Right lobe of liver (tissue), 6 donors: Measurements from ENCODE around the gene TFPT. TPM values are rescaled to one million over a fixed set of nuclear protein-coding genes. Genes with fewer than 3 reads are reported as not detected.

Experiments used
- ATAC-seq, 4 donors: fragments of 200-7000 bp; cut with Tn5 transposase; one replicate each; pipeline ENCODE4 v1.9.1; 2020; ENCODE audit warnings: mild to moderate bottlenecking in 4 of 4, moderate library complexity in 4 of 4
- DNase-seq, 3 donors: peaks; one replicate each; pipeline ENCODE4 v3.0.0-alpha.2; 2020
- H3K27ac ChIP-seq, 3 donors: fragments of 200-600 bp; one replicate each; pipeline ENCODE4 v1.8.0; 2022
- H3K27me3 ChIP-seq, 2 donors: fragments of 200-600 bp; one replicate each; pipeline ENCODE4 v1.8.0; 2022
- H3K36me3 ChIP-seq, 4 donors: fragments of 200-600 bp; sonication (generic) in 1 of 4; one replicate each; pipeline versions ENCODE4 v1.5.1 to v1.8.0; 2017 to 2022; ENCODE audit warnings: control low read depth in 1 of 4
- H3K4me1 ChIP-seq, 4 donors: fragments of 200-600 bp; sonication (generic) in 1 of 4; one replicate each; pipeline versions ENCODE4 v1.5.1 to v1.8.0; 2017 to 2022; ENCODE audit warnings: control low read depth in 1 of 4
- H3K4me3 ChIP-seq, 3 donors: fragments of 200-600 bp; one replicate each; pipeline ENCODE4 v1.8.0; 2022
- H3K9me3 ChIP-seq, 4 donors: fragments of 200-600 bp; sonication (generic) in 1 of 4; one replicate each; pipeline versions ENCODE4 v1.5.1 to v1.8.0; 2017 to 2022; ENCODE audit warnings: control low read depth in 1 of 4
- CTCF ChIP-seq, 4 donors: fragments of 200-600 bp in 3 of 4; fragments of 450-650 bp in 1 of 4; IDR thresholded peaks; one replicate each; pipeline versions ENCODE4 v1.5.1 to v1.8.0; 2016 to 2022; ENCODE audit warnings: antibody characterized with exemption in 4 of 4, mild to moderate bottlenecking in 2 of 4
- POLR2A ChIP-seq: fragments of 450-650 bp; IDR thresholded peaks from one replicate; pipeline ENCODE4 v1.6.1; 2017; ENCODE audit warnings: antibody characterized with exemption, mild to moderate bottlenecking
- WGBS: methylation state at CpG from one replicate; pipeline ENCODE4 v1.1.6; 2018; ENCODE audit warnings: low coverage, low lambda C conversion rate; ENCODE audit not compliant: insufficient coverage; ENCODE audit errors: missing lambda C conversion rate; 5-methylcytosine and 5-hydroxymethylcytosine counted together
- intact Hi-C, 2 donors: fragments of 100-400 bp; cut with DNase I; formaldehyde crosslinking; loops; one replicate each; pipeline versions ENCODE4 v1.11.2 to v1.14.1; 2022
- total RNA-seq, 6 experiments: library from RNA; depleted of rRNA in 2 of 6; stranded (reverse); fragments of >200 nt in 2 of 6; fragmentation: NEBNext Ultra II Directional in 3 of 6; extraction: Animal tissue kit (Norgen Biotek cat#: 25700) in 3 of 6; gene quantifications; one replicate each; pipeline versions ENCODE4 v1.1.0 to v1.2.4, GENCODE V29; 2016 to 2023
- donor health status: DM: no; HTN: yes; CAD: no.
- donor health status: DM: no; HTN: no; CAD: no.
- donor health status: DM: no; HTN: no; CAD: no.
- donor health status: DM: no; HTN: yes; CAD: no.
- donor health status: DM: no; HTN: yes; CAD: no.

TFPT gene
- total RNA-seq, 6 experiments from 2014 or later = 3.5 to 8.2 (median 5.7) TPM

GRCh38 chr19:54128796-54129616 lies 13.5 kb upstream of the TFPT start:
- intact Hi-C loops = no loop called here
- peaks cover 0 to 64% (median 23%) of the 10 kb centered on the region in 4 donors for H3K36me3 ChIP-seq
- no peak overlapping the region for H3K27ac ChIP-seq
- H3K4me1 ChIP-seq = no peaks in the 10 kb centered on the region
- no peak for DNase-seq
- no peaks in the 10 kb centered on the region for H3K27me3 ChIP-seq
- peak in 1 of 4 donors; percentile 6 for ATAC-seq
- H3K4me3 ChIP-seq = no peak overlapping the region
- TF ChIP-seq POLR2A (no peak), CTCF (IDR thresholded peaks at IDR 0.05) (no peak)
- no peaks in the 10 kb centered on the region for H3K9me3 ChIP-seq
- 80% methylated on average over 2 of the region's 41 CpGs for WGBS

GRCh38 chr19:54128441-54128725 lies 12.9 kb upstream of the TFPT start:
- Histone ChIP-seq H3K4me1 (no peaks in the 10 kb centered on the region), H3K27me3 (no peaks in the 10 kb centered on the region), H3K9me3 (no peaks in the 10 kb centered on the region), H3K27ac (no peak overlapping the region), H3K4me3 (no peak overlapping the region), H3K36me3 (peaks cover 0 to 70% (median 26%) of the 10 kb centered on the region in 4 donors)
- DNase-seq (no peak), ATAC-seq (no peak)
- TF ChIP-seq POLR2A = no peak
- TF ChIP-seq CTCF (IDR thresholded peaks at IDR 0.05) = no peak
- 83% methylated on average over 12 of the region's 20 CpGs for WGBS
- intact Hi-C loops = no loop called here

- intact Hi-C loops = no loop called here
- 87% methylated on average over 10 of the region's 44 CpGs for WGBS
- no peak for TF ChIP-seq CTCF (IDR thresholded peaks at IDR 0.05)
- TF ChIP-seq POLR2A = no peak
These were observed 12.4 kb upstream of the TFPT start for GRCh38 chr19:54127688-54128440.

GRCh38 chr19:54125713-54126112 lies 10.3 kb upstream of the TFPT start:
- WGBS = no CpG with 5 or more reads among the region's 9 CpGs
- H3K4me3 ChIP-seq = no peak overlapping the region
- intact Hi-C loops = no loop called here
- H3K27me3 ChIP-seq = no peaks in the 10 kb centered on the region
- TF ChIP-seq CTCF (IDR thresholded peaks at IDR 0.05) = no peak
- no peak for TF ChIP-seq POLR2A
- H3K4me1 ChIP-seq = no peaks in the 10 kb centered on the region
- H3K27ac ChIP-seq = no peak overlapping the region
- ATAC-seq = no peak
- no peaks in the 10 kb centered on the region for H3K9me3 ChIP-seq
- no peak for DNase-seq
- peaks cover 0 to 74% (median 27%) of the 10 kb centered on the region in 4 donors for H3K36me3 ChIP-seq

More at GRCh38 chr19:54127688-54128440, 12.4 kb upstream of the TFPT start:
- Histone ChIP-seq H3K27me3 (no peaks in the 10 kb centered on the region), H3K4me3 (no peak overlapping the region), H3K36me3 (peaks cover 0 to 72% (median 27%) of the 10 kb centered on the region in 4 donors), H3K9me3 (no peaks in the 10 kb centered on the region), H3K4me1 (no peaks in the 10 kb centered on the region), H3K27ac (no peak overlapping the region)
- DNase-seq (no peak), ATAC-seq (no peak)
